Ovary (tissue), 3 donors: ENCODE measurements around the gene MTFR2.

ENCODE experiments used
- CTCF ChIP-seq, 3 donors: fragments of 450-650 bp in 2 of 3; fragments of 200-600 bp in 1 of 3; IDR thresholded peaks; one replicate each; pipeline versions ENCODE4 v1.5.1 to v1.8.0; 2016 to 2022; ENCODE audit warnings: antibody characterized with exemption in 3 of 3, mild to moderate bottlenecking in 1 of 3
- EP300 ChIP-seq: sonication (generic); formaldehyde crosslinking; IDR thresholded peaks from one replicate; pipeline ENCODE4 v1.6.1; 2017; ENCODE audit warnings: antibody characterized with exemption
- POLR2A ChIP-seq: fragments of 450-650 bp; IDR thresholded peaks from one replicate; pipeline ENCODE4 v1.6.1; 2017; ENCODE audit warnings: antibody characterized with exemption, mild to moderate bottlenecking, moderate library complexity
- donor health status: DM: no; HTN: no; CAD: no.

GRCh38 chr6:136289327-136289578 is 39.1 kb upstream of the MTFR2 start:
- TF ChIP-seq CTCF (IDR thresholded peaks at IDR 0.05): peak in 1 of 3 donors; percentile 58
- TF ChIP-seq POLR2A: no peak
- TF ChIP-seq EP300: no peak
